Fibroblast of gingiva (primary cell): ENCODE results near the gene CAMKK2.
A peak's percentile ranks its signal among the peaks of the same experiment; 100 is the strongest.
"Not testable (repeated sequence)": the region's sequence is repeated elsewhere in the genome, so short reads cannot be mapped to it uniquely, and the experiment has no call there.

ENCODE experiments used
- DNase-seq: peaks from one replicate; pipeline ENCODE4 v3.0.0-alpha.2; 2011; ENCODE audit warnings: low read depth

CAMKK2 gene

DNA sequence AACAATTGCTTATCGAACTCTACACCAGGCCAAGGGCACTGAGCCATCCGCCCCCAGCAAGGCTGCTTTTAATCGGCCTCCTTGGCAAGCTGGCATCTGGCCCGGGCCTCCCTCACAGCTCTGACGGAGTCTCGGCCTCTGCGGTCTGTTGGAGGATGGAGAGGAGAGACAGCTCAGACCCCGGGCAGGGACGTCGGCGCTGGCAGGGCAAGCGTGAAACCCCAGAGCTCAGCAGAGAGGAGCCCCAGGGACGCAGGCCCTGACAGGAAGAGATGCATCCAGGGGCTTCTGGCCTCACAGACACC, 17.5 kb downstream of the CAMKK2 start:
- no peak for DNase-seq

DNA sequence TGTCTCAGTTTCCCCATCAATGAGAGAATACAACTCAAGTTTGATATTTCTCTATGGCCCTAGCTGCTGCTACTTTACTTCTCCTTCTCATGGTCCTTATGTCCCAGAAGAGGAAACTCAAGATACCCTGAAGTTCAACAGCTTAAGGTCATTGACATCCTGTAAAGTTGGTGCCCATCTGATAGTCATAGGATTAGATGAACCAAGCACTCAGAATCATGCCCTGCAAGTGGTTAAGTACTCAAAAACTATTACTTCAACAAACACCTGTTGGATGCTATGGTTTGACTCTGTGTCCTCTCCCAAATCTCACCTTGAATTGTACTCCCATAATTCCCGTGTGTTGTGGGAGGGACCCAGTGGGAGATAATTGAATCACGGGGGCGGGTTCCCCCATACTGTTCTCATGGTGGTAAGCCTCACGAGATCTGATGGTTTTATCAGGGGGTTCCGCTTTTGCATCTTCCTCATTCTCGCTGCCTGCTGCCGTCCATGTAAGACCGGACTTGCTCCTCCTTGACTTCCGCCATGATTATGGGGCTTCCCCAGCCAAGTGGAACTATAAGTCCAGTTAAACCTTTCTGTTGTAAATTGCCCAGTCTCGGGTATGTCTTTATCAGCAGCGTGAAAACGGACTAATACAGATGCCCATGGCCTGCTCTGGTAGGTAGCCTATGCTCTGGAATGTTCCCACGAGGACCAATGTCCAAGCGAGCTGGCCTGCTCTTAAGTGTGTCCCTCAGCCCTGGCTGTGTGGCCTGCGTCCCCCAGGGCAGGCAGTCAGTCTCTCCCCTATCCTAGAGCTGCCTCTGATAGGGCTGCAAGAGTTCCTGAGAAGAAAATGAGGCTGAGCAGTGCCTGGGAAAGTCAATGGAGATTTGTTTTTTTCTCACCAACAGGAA, 18.1 kb downstream of the CAMKK2 start:
- DNase-seq, result no peak

- no peak for DNase-seq
These were observed 19.1 kb downstream of the CAMKK2 start for GRCh38 chr12:121277374-121277759.

DNA sequence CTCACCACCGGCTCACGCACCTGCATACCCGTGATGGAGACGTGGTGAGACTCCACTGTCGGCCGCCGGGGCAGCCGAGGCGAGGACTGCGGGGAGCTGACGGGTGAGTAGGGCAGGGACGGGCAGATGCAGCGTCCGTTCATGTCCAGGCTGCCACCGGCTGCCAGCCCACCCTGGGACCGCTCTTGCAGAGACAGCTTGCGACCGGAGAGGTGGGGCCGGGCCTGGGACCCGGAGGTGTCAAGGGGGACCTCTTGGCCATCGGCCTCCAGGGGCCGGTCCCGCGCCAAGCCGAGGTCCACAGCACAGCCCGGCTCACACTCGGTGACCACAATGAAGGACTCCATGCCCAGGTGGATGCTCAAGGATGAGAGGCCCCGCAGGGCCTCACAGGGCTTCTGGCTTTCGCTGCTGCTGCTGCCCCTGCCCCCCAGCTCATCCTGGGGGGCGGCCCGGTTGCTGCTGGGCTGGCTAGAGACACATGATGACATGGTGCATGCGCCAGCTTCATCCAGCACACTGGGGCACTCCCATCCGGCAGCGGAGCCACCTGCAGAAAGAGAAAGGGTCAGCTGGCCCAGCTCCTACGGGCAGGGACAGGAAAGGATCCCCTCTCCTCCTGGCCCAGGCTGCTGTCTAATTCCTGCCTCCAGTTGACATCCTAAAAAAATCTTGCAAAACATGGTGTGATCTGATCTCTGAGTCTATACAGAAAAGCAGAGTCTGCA, 22.3 kb downstream of the CAMKK2 start:
- no peak for DNase-seq

- DNase-seq, result no peak
These were observed 23.1 kb downstream of the CAMKK2 start for GRCh38 chr12:121273364-121273896.

DNA sequence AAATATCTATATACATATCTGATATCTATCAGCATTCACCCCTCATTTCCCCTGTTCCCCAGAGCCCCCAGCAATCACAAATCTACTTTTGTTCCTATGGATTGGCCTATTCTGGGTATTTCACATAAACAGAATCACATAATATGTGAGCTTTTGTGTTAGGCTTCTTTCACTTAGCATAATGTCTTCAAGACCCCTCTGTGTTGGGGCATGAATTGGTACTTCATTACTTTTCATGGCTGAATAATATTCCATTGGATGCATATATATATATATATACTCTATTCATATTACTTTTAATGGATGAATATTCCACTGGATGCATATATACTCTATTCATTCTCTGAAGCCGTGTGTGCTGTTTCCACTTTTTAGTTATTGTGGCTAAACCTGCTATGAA, 28.7 kb downstream of the CAMKK2 start:
- no peak for DNase-seq

DNA sequence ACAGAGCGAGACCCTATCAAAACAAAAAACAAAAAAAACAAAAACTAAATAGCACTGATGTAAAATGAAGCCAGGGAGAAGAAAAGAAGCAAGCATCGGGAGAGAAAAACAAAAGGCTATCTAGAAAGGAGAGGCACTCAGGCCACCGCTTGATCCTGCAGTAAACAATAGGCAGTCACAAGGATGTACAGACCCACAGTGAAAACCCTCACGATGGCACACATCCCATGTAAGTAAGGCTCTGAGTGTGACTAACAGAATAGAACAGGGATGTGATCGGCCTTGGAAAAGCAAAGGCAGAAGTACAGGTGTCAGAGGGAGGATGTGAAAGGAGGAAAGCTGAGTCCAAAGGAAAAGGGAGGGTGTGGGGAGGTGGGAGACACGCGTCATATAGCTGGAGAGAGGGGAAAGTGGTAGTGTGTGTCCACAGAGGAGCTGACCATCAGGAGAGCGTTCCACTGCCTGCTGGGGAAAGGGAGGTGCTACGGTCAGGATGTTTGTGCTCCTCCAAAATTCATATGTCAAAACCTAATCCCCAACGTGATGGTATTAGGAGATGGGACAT, 31.5 kb downstream of the CAMKK2 start:
- no peak for DNase-seq

DNA sequence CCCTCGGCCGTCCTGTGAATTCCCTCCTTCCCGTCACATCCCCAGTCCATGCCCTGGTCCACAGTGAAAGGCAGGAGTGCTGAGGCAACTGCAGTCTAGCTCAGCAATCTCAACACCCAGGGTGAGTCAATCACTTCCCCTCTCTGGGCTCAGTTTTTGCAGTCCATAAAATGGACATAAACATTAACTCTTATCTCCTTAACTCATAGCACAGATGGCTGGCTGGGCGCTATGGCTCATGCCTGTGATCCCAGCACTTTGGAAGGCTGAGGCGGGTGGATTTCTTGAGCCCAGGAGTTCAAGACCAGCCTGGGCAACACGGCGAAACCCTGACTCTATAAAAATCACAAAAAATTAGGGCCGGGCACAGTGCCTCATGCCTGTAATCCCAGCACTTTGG, 32.4 kb downstream of the CAMKK2 start:
- DNase-seq, result no peak

DNA sequence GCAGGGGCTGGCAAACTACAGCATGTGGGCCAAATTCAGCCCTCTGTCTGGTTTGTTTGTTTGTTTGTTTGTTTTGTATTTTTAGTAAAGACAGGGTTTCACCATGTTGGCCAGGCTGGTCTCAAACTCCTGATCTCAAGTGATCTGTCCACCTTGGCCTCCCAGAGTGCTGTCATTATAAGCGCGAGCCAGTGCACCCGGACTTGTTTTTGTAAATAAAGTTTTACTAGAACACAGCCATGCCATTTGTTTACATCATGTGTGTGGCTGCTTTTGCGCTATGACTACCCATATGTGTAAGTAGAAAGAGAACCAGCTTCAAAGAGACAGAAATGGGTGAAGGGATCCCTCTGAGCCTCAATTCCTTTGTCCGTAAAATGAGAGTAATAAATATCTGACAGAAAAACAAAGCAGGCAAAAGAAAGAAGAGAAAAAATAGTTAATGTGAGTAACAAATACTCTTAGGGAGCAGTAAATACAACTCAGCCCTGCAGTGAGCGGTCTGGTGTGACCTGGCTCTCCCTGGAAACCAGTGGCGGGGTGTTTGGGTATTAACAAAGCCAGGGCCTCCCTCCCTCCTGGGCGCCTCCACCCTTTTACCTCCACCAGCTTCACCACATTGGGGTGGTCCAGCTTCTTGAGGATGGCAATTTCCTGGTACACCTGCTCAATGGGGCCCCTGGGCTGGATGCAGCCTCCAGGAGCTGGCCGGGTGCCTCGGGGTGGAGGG, 33.1 kb downstream of the CAMKK2 start:
- no peak for DNase-seq

DNA sequence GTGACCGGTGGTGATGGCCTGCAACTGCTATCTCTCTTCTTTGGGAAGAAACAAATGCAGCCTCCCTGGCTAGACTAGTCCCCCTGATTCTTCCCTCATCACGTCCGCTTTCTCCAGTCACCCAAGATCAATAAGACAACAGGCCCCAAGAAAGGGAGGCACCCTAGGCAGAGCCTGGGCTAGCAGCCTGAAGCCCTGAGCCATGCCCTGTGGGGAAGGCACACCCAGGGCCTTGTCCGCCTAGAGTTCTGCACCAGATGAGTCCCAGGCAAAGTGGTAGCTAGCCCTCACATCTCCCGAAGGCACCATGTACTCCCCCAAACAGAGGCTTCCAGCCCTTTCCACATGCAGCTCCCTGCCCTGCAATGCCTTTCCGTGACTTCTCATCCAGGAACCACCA, 35.1 kb downstream of the CAMKK2 start:
- no peak for DNase-seq

GRCh38 chr12:121260091-121260490, 36.4 kb downstream of the CAMKK2 start:
- no peak for DNase-seq

DNA sequence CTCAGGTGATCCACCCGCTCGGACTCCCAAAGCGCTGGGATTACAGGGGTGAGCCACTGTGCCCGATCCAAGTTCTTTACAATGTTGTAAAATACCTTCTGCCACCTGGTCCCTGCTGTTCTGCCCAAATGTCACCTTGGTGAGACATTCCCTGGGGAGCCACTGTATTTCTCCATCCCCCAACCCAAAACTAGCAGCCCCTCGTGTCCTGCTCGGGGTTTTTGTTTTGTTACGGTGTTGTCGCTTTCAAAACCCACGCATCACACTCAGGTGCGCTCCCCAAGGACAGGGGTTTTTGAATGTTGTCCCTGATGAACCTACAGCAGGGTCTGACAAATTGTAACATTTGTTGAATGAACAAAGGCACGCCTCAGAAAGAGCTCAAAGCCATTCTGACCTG, 37.4 kb downstream of the CAMKK2 start:
- DNase-seq, result no peak

DNA sequence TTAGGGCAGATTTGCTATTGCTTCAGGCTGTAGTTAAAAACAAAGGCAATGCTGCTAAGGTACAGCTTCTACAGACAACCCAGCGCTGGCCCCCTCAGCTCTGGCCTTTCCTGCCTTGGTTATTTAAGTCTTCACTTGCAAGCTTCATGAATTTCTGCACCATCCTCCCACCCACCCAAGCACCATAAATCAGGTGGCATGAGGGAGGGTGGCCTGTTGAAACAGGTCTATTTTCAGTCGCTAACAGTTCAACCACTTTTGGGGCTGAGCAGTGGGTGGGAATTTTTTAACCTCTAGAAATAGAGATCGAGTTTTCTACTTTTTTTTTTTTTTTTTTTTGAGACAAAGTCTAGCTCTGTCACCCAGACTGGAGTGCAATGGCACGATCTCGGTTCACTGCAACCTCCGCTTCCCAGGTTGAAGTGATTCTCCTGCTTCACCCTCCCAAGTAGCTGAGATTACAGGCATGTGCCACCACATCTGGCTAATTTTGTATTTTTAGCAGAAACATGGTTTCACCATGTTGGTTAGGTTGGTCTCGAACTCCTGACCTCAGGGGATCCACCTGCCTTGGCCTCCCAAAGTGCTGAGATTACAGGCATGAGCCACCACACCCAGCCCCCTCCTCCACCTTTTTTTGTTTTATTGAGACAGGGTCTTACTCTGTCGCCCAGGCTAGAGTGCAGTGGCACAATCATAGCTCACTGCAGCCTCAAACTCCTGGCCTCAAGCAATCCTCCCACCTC, 38.6 kb downstream of the CAMKK2 start:
- not testable (repeated sequence) for DNase-seq

GRCh38 chr12:121255433-121255832, 41.1 kb downstream of the CAMKK2 start:
- DNase-seq, result no peak

- DNase-seq, result peak; percentile 56
These were observed 42.7 kb downstream of the CAMKK2 start for GRCh38 chr12:121253638-121254335.

GRCh38 chr12:121252712-121253345, 43.7 kb downstream of the CAMKK2 start:
- DNase-seq, result no peak

GRCh38 chr12:121251838-121252237, 44.7 kb downstream of the CAMKK2 start:
- no peak for DNase-seq

DNA sequence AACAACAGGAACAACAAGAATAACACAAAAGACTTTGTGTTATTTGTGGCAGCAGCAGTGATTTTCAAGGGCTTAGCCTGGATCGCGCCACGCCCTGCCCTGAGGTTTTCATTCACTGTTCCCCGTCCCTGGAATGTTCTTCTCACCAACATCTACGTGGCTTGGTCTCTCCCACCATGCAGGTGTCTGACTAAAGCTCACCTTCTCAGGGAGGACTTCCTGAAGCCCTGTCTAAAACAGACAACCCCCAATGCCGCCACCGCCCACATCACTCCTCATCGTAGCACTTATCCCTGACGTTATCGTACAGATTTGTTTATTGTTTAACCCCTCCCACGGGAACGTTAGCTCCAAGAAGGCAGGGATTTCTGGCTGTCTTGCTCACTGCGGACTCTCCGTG, 46.1 kb downstream of the CAMKK2 start:
- no peak for DNase-seq

DNA sequence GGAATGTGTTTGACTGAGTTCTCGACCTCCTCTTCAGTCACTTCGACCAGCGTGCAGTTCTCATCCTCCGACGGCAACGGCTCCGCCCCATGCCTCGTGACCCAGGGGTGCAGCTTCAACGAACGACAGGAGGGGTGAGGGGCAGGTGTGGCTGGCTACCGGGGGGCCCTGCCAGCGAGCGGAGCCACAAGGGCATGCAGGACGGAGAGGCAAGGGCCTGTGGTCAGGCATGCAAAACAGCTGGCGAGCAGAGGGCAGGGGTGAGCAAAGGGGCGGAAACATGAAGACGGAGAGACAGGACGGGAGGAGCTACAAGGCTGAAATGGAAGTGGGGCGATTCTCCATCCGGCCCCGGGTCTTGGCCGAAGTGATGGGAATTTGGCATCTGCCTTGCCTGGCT, 47.9 kb downstream of the CAMKK2 start:
- no peak for DNase-seq

GRCh38 chr12:121246893-121247557, 49.5 kb downstream of the CAMKK2 start:
- no peak for DNase-seq
